GM18520 (cell line): ENCODE results near the gene TRIM71.
"Not testable (repeated sequence)": the region's sequence is repeated elsewhere in the genome, so short reads cannot be mapped to it uniquely, and the experiment has no call there.

ENCODE experiments used
- ATAC-seq: cut with Tn5 transposase; IDR thresholded peaks from one replicate; pipeline ENCODE4 v1.9.1; 2021; ENCODE audit not compliant: unreplicated experiment

TRIM71 gene

GRCh38 chr3:32817558-32818228 lies at the start of gene TRIM71:
Gene TRIM71, plus strand, starts transcription at chr3:32817997. Its CDS starts 84 bp downstream, at chr3:32818081.
- ATAC-seq, result no peak

- ATAC-seq, result no peak
Observed at GRCh38 chr3:32778389-32778788, 39.4 kb upstream of the TRIM71 start.

- no peak for ATAC-seq
Observed at GRCh38 chr3:32780071-32780734, 37.6 kb upstream of the TRIM71 start.

- ATAC-seq, result no peak
Observed at GRCh38 chr3:32780735-32781210, 37.0 kb upstream of the TRIM71 start.

- peak; percentile 87 for ATAC-seq
Observed at GRCh38 chr3:32781211-32781968, 36.4 kb upstream of the TRIM71 start.

- ATAC-seq, result not testable (repeated sequence)
Observed at GRCh38 chr3:32781969-32782270, 35.9 kb upstream of the TRIM71 start.

- no peak for ATAC-seq
Observed at GRCh38 chr3:32782407-32782806, 35.4 kb upstream of the TRIM71 start.

GRCh38 chr3:32791833-32792232 lies 26.0 kb upstream of the TRIM71 start:
- no peak for ATAC-seq

GRCh38 chr3:32794487-32795308 lies 23.1 kb upstream of the TRIM71 start:
- no peak for ATAC-seq

GRCh38 chr3:32796384-32796950 lies 21.3 kb upstream of the TRIM71 start:
- ATAC-seq, result not testable (repeated sequence)

GRCh38 chr3:32797776-32798175 lies 20.0 kb upstream of the TRIM71 start:
- ATAC-seq, result no peak

- not testable (repeated sequence) for ATAC-seq
Observed at GRCh38 chr3:32801440-32801839, 16.4 kb upstream of the TRIM71 start.

GRCh38 chr3:32813180-32813579 lies 4.6 kb upstream of the TRIM71 start:
- ATAC-seq, result no peak

- ATAC-seq, result no peak
Observed at GRCh38 chr3:32814361-32814760, 3.4 kb upstream of the TRIM71 start.

GRCh38 chr3:32815841-32816438 lies 1.9 kb upstream of the TRIM71 start:
- no peak for ATAC-seq

- no peak for ATAC-seq
Observed at GRCh38 chr3:32816439-32817256, 1.1 kb upstream of the TRIM71 start.

GRCh38 chr3:32817257-32817557 lies 590 bp upstream of the TRIM71 start:
- ATAC-seq, result no peak

- ATAC-seq, result no peak
Observed at GRCh38 chr3:32818229-32818969, 602 bp downstream of the TRIM71 start.

- ATAC-seq, result no peak
Observed at GRCh38 chr3:32818970-32819511, 1.2 kb downstream of the TRIM71 start.
